NCI-H128 (cell line): Measurements from ENCODE around the gene REG3G.
"Not testable (repeated sequence)": the region's sequence is repeated elsewhere in the genome, so short reads cannot be mapped to it uniquely, and the experiment has no call there.

ENCODE experiments used
- DNase-seq: peaks from one replicate; lab custom pipeline; 2025; ENCODE audit not compliant: unreplicated experiment; lab: John Stamatoyannopoulos, UW

Gene REG3G

GRCh38 chr2:79013629-79014028 lies 11.9 kb upstream of the REG3G start:
- no peak for DNase-seq

GRCh38 chr2:79016342-79016741 lies 9.2 kb upstream of the REG3G start:
- DNase-seq: no peak

- DNase-seq: no peak
These were observed 559 bp downstream of the REG3G start for GRCh38 chr2:79026061-79026460.

- DNase-seq: no peak
These were observed 14.4 kb downstream of the REG3G start for GRCh38 chr2:79039944-79040343.

GRCh38 chr2:79041032-79041448 lies 15.5 kb downstream of the REG3G start:
- DNase-seq: no peak

GRCh38 chr2:79053486-79053885 lies 28.0 kb downstream of the REG3G start:
- DNase-seq: not testable (repeated sequence)

- DNase-seq: not testable (repeated sequence)
These were observed 29.3 kb downstream of the REG3G start for GRCh38 chr2:79054769-79055168.

- DNase-seq: no peak
These were observed 39.7 kb downstream of the REG3G start for GRCh38 chr2:79065201-79065600.

- DNase-seq: no peak
These were observed 45.6 kb downstream of the REG3G start for GRCh38 chr2:79071078-79071477.
